Esophagus squamous epithelium (tissue), 4 donors: ENCODE measurements around the gene SIMC1.
"Not testable (repeated sequence)": the region's sequence is repeated elsewhere in the genome, so short reads cannot be mapped to it uniquely, and the experiment has no call there.

Source experiments
- CTCF ChIP-seq, 6 experiments: fragments of 450-650 bp in 4 of 6; fragments of 200-600 bp in 2 of 6; sonication (generic) in 2 of 6; IDR thresholded peaks; one replicate each; pipeline ENCODE4 v1.5.1; 2016 to 2019; ENCODE audit warnings: antibody characterized with exemption in 6 of 6, mild to moderate bottlenecking in 4 of 6, moderate library complexity in 4 of 6
- POLR2A ChIP-seq, 4 donors: fragments of 450-650 bp; IDR thresholded peaks; one replicate each; pipeline ENCODE4 v1.6.1; 2017; ENCODE audit warnings: antibody characterized with exemption in 4 of 4, mild to moderate bottlenecking in 4 of 4, moderate library complexity in 3 of 4

- TF ChIP-seq CTCF, POLR2A (IDR thresholded peaks at IDR 0.05): not testable (repeated sequence)
These were observed 42.6 kb upstream of the SIMC1 start for GRCh38 chr5:176195487-176196207.
